GM12875 (cell line): ENCODE results near the gene CD86.

Experiments
- H3K4me3 ChIP-seq: one replicate; pipeline ENCODE4 v1.5.1; 2011; ENCODE audit warnings: low read depth, low read length, control low read depth
- TF ChIP-seq, protein P1 (sequence below): IDR thresholded peaks from 2 replicates; pipeline ENCODE4 v1.5.1; 2011; ENCODE audit warnings: low read depth, mild to moderate bottlenecking, control low read depth, inconsistent platforms, low read length, moderate library complexity, borderline replicate concordance; ENCODE audit not compliant: insufficient read depth

CD86 gene

GRCh38 chr3:122055215-122055614 is at the start of gene CD86:
TSS of gene CD86 (plus strand) at chr3:122055362. CDS start at chr3:122055490, 128 bp downstream.
- no peak within 1 kb of the TSS for H3K4me3 ChIP-seq
- TF ChIP-seq, protein P1, sequence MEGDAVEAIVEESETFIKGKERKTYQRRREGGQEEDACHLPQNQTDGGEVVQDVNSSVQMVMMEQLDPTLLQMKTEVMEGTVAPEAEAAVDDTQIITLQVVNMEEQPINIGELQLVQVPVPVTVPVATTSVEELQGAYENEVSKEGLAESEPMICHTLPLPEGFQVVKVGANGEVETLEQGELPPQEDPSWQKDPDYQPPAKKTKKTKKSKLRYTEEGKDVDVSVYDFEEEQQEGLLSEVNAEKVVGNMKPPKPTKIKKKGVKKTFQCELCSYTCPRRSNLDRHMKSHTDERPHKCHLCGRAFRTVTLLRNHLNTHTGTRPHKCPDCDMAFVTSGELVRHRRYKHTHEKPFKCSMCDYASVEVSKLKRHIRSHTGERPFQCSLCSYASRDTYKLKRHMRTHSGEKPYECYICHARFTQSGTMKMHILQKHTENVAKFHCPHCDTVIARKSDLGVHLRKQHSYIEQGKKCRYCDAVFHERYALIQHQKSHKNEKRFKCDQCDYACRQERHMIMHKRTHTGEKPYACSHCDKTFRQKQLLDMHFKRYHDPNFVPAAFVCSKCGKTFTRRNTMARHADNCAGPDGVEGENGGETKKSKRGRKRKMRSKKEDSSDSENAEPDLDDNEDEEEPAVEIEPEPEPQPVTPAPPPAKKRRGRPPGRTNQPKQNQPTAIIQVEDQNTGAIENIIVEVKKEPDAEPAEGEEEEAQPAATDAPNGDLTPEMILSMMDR = no peak

- no peak overlapping the region for H3K4me3 ChIP-seq
- TF ChIP-seq, protein P1 = no peak
Measured at GRCh38 chr3:122006267-122006666, 48.9 kb upstream of the CD86 start.

DNA sequence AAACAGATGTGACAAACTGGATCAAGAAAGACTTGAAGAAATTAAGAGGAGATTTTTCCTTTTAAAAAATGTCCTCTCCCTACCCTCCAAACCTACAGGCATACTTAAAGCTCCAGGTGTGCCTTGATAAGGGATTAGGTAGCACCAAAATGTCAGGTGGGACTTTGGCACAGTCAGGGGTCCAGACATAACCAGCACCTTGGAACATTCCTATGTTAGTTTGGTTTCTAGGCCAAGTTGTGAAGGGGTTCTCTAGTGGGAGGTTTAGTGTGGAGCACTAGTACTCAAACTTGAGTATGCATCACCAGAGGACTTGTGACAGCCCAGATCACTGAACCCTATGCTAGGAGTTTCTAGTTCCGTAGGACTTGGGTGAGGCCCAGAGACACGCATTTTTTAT is 47.0 kb upstream of the CD86 start:
- TF ChIP-seq, protein P1 = no peak

DNA sequence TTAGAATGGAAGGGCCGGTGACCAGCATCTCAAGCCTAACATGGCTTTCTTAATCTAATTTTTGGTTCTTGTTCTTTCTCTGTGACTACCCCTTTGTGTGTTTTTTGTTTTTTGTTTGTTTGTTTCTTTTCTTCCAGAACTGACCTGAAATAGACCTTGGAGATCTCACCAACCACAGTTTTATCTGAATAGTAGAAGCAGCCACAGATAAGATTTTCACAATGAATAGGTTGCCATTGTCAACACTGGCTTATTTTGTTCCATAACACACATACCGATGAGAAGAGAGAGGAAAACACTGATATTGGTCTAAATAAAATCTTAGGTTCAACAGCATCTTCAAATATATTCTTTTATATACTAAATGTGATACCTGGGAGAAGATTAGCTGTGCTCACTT is 44.7 kb upstream of the CD86 start:
- H3K4me3 ChIP-seq = no peak overlapping the region
- TF ChIP-seq, protein P1 = no peak

More for the DNA sequence above, 47.0 kb upstream of the CD86 start:
- no peak overlapping the region for H3K4me3 ChIP-seq

- TF ChIP-seq, protein P1 = no peak
- no peak overlapping the region for H3K4me3 ChIP-seq
Measured at GRCh38 chr3:122011396-122011795, 43.8 kb upstream of the CD86 start.

GRCh38 chr3:122012821-122013220 is 42.3 kb upstream of the CD86 start:
- TF ChIP-seq, protein P1 = no peak
- H3K4me3 ChIP-seq = no peak overlapping the region

DNA sequence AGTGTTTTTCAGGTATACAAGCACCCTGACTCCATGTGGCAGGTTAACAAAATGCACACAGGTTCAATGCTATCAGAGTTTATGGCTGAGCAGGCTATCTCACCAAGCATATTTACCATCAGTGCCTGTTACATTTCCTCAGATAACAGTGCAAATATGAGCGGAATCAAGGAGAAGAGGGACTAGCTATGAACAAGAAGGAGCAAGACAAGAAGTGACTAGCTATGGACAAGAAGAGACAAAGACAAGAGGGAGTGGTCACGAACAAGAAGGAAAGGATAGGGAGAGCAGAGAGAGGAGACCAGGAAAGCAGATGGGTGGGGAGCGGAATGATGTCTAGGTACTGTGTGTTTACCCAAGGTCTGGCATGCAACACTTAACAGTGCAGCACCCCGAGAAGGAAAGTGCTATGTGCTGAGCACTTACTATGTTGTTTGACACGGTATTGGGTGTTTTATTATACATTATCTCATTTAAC is 41.7 kb upstream of the CD86 start:
- no peak overlapping the region for H3K4me3 ChIP-seq
- TF ChIP-seq, protein P1 = no peak
